Myocyte (in vitro differentiated cells): ENCODE results near the gene RAPGEF1. TPM values are rescaled to one million over a fixed set of nuclear protein-coding genes. Genes with fewer than 3 reads are reported as not detected.

Experiments
- DNase-seq: peaks from one replicate; pipeline ENCODE4 v3.0.0-alpha.2; 2012; ENCODE audit warnings: low read depth
- total RNA-seq: library from RNA; depleted of rRNA; stranded (reverse); fragments of >200 nt; gene quantifications from 2 replicates; pipeline ENCODE4 v1.2.3, GENCODE V29; 2014

Gene RAPGEF1
- total RNA-seq, 1 donor from 2014 or later: 290 TPM

DNA sequence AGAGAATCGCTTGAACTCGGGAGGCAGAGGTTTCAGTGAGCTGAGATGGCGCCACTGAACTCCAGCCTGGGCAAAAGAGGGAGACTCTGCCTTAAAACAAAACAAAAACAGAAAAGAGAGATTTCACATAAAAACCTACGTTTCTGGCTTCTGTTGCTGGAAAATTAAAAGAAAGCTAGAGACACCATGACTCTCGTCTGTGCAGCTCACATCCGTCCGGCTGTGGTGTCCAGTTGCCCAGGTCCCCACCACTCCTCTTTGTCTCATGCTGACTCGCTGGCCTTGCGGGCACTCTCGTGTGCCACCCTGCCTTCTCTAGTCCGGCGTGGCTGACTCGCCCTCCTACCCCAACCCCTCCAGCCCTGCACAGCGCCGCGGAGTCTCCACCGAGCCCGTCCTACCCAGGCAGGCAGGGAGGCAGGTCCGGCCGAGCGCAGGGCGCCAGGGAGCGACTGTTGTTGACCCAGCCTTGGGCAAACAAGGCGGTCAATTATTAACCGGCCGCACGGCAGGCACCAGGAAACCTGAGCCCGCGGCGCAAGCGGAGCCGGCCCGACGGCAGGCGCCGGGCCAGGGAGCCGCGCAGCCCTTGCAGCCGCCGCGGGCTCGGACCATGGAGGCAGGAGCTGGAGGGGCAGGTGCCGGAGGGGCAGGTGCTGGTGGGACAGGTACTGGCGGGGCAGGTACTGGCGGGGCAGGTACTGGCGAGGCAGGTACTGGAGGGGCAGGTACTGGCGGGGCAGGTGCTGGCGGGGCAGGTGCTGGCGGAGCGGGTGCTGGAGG lies 194.7 kb downstream of the RAPGEF1 start, which contains the start of gene PRRT1B:
Gene PRRT1B, plus strand, starts transcription at position 521 of the 783 bp plus-strand sequence. Its CDS starts 93 bp downstream, at position 614.
- no peak for DNase-seq

DNA sequence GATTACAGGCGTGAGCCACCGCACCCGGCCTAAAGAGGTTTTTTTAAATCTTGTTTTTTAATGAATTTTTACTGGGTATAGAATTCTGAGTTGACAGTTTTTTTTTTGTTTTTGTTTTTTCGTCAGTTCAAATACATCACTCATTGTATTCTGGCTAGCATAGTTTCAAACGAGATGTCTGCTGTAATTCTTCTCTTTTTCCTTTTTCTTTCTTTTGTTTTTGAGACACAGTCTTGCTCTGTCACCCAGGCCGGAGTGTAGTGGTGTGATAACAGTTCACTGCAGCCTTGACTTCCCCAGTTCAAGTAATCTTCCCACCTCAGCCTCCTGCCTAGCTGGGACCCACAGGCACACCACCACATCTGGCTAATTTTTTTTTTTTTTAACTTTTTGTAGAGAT lies 196.7 kb downstream of the RAPGEF1 start:
- no peak for DNase-seq

DNA sequence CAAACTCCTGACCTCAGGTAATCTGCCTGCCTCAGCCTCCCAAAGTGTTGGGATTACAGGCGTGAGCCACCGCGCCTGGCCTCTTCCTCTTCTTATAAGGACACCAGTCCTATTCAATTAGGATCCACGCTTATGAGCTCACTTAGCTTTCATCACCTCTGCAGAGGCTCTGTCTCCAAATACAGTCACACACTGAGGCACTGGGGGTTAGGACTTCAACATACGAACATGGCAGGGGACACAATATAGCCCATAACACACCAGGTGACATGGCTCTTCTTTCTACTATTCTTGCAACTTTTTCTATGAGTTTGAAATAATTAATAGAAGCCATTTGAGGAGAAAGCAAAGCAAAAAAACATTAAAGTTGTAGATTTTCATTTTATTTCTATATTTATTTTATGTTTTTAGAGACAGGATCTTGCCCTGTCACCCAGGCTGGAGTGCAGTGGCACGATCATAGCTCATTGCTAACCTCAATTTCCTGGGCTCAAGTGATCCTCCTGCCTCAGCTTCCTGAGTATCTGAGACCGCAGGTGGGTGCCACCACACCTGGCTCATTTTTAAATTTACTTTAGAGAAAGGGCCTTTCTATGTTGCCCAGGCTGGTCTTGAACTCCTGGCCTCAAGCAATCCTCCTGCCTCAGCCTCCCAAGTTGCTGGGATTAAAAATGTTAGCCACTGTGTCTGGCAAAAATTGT lies 200.5 kb downstream of the RAPGEF1 start:
- no peak for DNase-seq

DNA sequence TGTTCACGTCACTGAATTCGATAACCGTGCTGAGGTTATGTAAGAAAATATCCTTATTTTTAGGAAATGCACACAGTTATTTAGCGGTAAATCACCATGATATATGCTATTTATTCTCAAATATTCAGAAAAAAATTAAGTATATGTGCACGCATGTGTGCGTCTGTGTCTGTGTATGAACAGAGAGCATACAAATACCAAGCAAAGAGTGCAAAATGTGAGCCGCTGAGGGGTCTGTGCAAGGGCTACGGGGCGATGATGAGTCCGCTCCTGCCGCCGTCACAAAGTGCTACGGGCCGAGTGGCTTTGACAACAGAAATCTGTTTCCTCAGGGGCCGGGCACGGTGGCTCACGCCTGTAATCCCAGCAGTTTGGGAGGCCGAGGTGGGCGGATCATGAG lies 201.9 kb downstream of the RAPGEF1 start:
- no peak for DNase-seq

DNA sequence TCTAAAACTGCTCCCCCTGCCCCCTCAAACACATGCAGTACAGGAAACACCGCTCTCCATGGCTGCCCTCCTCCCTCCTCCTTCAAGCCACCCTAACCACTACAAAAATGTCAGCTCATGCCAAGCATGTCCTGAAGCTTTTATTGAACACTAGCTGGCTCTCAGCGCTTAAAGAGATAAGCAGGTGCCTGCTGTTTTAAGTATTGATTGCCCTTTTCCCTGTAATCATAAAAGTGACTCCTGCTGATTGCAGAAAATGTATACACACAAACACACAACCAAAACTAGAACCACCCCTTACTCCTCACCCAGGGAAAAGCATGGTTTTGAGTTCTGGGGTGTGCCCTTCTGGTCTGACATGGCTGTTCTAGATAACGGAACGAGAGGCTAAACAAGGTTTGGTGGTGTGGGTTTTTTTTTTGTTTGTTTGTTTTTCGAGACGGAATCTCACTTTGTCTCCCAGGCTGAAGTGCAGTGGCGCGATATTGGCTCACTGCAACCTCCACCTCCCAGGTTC lies 205.1 kb downstream of the RAPGEF1 start:
- DNase-seq: peak; percentile 31

DNA sequence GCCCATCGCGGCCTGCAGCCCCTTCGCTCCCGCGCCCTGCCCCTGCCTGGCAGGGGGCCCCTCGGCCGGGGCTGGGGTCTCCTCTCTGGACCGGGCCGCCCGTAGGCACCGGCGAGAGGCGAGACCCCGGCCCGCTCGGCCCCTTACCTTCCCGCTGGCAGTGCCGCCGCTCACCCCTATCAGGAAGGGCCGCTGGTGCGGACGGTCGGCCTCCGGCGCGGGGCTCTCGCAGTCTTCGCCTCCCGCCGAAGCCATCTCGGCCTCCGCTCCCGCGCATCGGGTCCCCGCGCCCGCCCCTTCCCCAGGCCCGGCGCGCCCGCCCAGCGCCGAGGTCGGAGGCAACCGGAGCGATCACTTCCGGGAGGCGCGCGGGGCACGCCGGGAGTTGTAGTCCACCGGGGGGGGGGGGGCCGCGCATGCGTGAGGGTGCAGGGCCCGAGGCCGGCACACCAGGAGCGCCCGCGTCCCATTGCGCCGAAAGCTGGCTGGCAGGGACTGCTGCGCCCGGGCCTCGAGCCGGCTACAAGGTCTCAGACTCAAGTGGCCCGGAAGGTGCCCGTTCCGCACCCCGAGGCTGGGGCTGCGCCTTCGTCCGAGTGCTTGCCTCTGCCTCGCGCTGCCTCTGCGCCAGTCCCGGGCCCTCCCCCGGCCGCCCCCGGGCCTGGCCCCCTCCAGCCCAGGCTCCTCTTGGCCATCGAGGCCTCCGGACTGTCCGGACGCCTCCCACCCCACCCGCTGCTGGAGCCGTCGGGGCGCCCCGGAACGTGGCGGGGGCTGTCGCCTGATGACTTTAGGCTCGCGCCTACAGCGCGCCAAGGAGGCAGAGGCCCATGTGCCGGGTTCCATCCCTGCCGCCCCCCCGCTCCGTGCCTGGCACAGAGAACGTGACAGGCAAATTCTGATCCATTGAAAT lies 208.7 kb downstream of the RAPGEF1 start, which contains the start of gene UCK1:
Gene UCK1, minus strand, starts transcription at position 344 of the 913 bp plus-strand sequence. Its CDS starts 89 bp downstream, at position 255.
- DNase-seq: peak; percentile 80

DNA sequence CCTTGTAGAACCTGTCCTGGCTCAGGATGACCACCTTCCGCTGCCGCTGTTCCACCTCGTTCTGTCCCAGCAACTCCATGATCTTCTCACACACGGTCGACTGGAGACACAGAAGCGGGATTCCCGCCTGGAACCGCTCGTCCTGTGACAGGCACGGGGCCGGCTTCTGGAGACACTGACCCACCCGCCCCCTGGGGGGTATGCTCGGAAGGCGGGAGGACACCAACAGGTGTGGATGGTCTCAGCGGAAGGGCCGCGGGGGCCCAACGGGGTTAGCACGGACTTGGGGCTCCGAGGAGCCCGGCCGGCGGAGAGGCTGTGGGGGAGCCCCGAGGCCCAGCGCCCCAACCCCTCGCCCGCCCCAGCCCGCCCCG lies 209.3 kb downstream of the RAPGEF1 start:
- peak; percentile 60 for DNase-seq

DNA sequence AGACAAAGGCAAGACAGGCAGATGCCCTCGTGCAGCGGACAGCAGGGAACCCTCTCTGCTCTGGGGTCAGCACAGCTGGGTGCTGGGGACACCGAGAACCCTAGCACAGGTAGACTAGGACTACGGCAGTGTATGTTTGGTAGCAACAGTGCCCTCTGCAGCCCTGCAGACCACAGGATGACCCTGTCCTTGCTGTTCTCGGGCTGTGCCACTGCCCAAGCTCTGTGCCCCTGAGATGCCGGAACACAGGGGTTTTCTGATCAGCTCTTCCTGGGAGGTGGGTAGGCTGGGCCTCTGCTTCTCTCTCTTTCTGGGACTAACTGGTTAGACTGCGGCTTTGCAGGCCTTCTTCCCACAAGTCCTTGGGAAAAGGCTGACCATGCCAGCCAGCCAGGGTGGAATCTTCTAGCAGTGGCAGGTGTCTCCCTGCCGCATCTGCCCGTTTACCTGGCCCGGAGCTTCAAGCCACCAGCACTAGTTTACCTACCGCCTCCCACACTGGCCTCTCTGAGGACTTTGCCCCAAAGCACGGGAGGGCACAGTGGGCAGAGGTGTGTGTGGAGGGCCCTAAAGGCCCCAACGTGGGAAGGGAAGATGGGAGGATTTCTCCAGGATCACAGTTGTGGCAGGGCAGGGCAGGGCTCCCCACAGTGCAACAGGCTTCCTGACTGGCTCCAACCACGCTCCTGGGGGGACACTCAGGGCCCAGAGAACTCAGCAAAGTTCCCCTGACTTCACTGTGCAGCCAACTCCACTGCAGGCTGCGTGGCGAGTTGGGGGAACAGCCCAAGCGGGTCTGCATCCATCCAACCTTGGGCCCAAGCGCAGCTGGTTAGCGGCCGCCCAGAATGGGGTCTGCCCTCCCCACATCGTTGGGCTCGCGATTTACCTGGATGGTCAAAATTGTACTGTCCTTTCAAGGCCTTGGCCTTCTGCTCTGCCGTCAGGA lies 210.0 kb downstream of the RAPGEF1 start:
- DNase-seq: no peak

DNA sequence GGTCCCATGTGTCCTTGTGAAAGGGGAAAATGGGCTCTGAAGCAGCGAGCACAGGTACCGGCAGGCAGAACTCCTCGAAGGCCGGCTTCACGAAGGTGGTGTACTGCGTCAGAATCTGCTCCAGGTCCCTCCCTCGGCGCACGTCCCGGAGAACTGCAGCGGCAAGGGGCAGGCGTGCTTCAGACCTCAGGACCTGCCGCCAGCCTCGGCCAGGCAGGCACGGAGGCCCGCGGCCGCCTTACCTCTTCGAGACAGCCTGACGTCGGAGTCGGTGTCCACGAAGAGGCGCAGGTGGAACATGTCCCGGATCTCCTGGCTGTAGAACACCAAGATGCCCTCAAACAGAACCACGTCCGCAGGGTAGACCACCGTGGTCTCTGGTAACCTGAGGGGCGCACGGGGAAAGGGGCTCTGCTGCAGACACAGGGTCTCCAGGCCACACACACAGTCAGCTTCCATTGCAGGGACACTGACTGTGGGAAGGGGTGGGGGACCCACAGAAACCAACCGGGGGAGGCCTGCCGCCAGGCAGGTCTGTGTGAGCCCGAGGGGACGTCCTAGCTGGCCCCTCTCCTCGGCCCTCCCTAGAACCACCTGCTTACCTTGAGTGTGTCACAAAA lies 210.9 kb downstream of the RAPGEF1 start:
- no peak for DNase-seq

DNA sequence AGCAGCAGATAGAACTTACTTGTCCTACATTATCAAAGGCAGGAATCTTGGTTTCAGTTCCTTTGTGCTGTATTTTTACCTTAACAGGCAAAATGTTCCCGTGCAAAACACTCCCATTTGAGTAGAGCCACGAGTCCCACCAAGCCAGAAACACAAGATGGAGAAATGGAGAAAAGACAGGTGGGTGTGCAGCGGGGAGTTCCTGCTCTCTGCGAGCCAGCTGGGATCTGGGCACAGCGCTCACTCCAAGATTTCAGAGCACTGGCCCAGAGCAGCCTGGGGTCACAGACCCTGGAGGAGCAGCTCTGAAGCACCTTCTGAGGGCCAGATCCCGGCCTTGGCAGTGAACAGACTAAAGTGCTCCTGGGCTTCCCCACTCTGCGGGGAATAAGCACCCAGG lies 211.7 kb downstream of the RAPGEF1 start:
- no peak for DNase-seq

Other genes starting within 250 kb of the RAPGEF1 start
- gene POMT1, start 237.2 kb downstream of the RAPGEF1 start, total RNA-seq: 39.0 and 47.5 TPM in 2 replicates
- gene UCK1, start 208.8 kb downstream of the RAPGEF1 start, total RNA-seq: 25.9 and 26.5 TPM in 2 replicates
- gene PRRT1B, start 194.6 kb downstream of the RAPGEF1 start, total RNA-seq: not detected in 2 replicates